ENCODE data around the gene OLA1.

The OLA1 gene

DNA sequence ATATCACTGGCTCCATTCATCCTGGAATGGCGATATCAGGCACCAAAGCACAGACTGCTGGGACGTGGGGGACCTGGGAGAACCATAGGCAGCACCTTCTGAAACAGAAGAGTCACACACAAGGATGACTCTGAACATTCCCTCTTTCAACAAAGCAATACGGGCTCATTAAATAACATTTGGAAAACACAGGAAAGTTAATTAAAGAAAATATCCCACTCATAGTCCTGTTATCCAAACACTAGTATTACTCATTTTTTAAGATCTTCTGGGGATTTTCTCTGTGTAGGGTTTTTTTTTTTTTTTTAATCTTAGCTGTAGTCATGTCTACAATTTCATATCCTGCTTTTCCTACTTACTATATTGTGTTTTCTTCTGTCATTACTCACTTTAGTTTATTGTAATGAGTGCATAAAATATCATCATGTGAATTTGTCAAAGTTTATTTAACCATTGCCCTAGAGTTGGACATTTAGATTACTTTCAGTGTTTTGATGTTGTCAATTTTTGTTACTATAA lies 213.2 kb downstream of the OLA1 start:
- DNase-seq (ENCODE audit: low spot score) = no peak

DNA sequence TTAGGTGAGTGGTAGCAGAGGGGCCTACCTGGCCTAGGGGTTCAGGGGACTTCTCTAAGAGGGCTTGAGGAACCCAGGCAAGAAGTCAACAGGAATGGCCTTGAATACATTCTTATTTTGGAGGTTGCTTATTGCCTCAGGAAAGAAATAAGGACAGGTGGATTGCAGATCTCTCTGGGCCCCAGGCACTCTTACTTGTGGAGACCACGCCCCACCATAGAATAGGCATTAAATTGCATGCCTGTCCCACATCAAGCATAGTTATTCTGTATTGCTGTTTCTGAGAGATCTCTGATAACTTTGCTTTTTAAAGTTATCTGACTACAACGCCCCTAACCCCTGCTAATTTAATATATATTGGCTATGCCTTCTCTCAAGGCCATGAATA lies 215.2 kb downstream of the OLA1 start:
- DNase-seq (ENCODE audit: low spot score) = no peak

DNA sequence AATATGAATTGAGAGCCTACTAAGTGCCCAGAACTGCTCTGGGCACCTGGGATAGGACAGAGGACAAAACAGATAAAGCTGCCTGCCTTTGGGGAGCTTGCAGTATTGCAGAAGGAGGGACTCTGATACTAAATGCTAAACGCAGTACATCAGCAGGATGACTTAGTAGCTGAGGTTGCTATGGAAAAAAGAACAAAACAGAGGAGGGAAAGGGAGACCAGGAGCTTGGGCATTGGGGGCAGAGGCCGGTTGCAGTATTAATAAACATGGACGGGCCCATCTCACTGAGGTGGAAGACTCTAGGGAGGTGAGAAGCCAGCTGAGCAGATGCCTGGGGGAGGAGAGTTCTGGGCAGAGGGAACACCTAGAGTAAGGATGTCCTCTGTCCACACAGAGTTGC lies 217.1 kb downstream of the OLA1 start:
- DNase-seq (ENCODE audit: low spot score) = no peak

DNA sequence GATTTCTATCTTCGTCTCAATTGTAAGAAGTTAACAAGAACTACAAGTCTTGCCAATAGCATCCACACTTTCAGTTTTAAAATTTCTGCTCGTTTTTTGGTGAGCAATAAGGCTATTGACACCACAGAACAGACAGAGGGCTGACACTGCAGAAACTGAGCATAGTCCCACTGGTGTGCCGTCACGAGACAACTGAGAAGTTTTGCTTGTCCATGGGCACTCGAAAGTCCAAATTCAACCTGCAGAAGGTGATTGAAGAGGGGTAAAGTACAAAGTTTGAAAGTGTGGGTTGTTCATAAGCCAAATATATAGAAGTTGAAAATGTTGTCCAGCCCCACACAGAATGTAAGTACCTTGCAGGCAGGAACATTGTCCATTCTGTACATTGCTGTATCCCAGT lies 219.4 kb downstream of the OLA1 start:
- no peak for DNase-seq (ENCODE audit: low spot score)

DNA sequence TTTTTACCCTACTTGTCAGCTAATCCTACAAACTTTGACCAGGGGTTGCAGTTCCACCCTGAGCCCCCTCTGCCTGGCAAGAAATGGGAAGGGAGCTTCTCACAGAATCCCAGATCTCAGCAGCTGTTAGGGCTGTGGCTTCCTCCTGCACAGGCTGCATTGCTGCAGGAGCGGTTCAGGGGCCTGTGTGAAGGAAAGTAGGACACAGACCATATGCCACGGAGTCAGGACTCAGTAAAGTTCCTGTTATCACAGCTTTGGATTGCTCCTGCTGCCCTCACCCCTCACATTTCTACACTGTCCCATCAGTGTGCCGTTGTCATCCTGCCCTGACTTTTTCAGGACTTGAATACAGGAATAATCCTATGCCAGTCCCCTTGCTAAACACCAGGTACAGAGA lies 220.4 kb downstream of the OLA1 start:
- no peak for DNase-seq (ENCODE audit: low spot score)

DNA sequence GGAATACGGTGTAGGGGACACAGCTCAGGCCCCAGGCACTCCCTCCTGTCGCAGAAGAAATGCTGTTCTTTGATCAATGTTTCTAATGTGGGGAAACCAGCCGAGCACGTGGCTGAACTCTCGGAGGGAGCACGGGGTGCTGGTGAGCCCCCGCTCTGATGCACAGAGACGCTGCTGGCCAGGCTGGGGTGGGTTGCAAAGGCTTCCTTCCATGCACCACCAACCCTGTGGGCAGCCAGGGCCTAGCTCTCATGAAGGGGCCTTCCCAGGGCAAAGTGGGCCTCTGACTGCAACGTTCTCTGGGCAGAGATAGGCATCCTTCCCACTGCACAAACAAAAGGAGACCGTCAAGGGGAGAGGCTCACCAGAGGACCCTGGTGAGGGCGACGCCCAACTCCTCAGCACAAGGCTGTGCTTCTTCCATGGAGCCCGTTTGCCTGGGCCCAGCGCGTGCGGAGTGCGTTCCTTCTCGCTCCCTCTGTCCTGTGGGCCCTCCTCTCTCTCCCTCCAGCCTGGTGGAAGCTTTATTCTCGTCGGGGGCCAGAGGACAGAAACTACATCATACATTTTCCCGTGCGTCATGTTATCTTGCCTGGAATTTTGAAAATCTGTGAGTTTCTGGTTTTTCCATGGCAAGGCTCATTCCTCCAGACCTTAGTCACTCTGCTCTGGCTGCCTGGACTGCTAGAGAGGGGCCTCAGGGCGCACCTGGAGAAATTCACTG lies 222.0 kb downstream of the OLA1 start:
- no peak for DNase-seq (ENCODE audit: low spot score)

DNA sequence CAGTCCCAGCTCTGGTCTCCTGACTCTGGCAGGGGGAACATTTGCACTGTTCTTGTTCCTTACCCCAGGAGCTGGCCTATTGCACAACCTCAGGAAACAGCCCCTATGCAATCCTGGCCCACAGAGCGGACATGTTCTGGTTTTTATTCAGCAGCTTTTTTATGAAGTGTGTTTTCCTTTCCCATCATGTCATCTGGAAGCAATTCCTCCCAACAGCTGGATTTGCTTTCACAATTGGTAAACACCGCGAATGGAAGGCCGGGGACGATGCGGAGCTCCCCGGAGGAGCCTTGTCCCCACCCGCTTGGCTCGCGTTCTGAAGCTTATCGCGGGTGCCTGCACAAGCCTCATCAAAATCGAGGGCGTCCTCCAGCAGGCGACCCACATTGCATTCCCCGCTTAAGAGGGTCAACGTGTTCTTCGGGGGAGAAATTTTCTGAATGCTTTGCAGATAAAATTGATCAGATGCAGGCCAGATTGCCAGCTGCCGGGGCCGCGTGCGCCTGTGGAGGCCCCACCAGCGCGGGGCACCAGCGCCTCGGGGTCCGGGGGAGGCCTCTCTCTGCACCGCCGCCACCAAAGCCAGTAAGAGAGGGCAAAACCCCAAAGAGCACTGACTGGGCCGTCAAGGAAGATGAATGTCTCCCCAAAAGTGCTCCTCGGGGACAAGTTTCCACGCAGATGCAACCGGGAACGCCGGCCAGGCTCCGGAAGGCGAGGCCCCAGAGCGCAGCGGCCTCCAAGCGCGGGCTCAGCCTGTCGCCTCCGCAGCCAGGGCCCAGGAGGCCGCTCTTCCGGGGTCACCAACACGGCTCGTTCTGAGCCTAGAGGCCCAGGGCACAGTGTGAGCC lies 222.8 kb downstream of the OLA1 start:
- peak; percentile 53 for DNase-seq (ENCODE audit: low spot score)

DNA sequence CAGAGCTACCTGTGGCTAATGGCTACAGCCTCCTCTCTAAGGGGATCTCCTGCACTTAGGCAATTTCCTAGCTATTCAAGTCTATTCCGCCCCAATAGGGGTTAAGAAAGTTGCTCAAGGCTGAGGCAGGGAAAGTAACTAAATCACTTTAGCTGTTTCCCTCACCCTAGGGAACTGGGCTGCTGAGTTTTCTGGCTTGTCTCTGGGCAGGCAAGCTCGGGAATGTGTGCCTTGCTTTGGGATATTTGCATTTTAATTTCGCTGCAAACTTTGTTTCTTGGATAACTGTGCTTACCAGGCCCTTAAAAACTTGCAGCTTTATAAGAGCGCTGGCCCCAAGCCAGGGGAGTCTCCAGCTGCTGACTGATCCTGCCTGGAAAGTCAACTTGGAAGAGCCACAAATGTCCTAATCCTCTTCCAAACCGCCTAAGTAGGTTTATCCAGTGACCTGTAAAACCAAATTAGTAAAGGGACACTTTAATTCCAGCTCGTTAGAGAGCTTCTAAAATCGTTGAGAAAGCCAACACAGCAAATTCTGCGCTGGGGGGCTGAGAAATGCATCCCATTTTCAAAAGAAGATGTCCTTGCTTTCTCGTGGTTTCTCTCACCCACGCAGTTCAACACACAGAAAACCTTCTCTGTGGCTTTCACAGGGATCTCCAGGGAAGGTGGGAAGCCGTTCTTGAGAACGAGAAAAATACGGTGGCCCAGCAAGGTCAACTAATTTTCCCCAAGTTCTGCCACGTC lies 223.6 kb downstream of the OLA1 start:
- peak; percentile 38 for DNase-seq (ENCODE audit: low spot score)

DNA sequence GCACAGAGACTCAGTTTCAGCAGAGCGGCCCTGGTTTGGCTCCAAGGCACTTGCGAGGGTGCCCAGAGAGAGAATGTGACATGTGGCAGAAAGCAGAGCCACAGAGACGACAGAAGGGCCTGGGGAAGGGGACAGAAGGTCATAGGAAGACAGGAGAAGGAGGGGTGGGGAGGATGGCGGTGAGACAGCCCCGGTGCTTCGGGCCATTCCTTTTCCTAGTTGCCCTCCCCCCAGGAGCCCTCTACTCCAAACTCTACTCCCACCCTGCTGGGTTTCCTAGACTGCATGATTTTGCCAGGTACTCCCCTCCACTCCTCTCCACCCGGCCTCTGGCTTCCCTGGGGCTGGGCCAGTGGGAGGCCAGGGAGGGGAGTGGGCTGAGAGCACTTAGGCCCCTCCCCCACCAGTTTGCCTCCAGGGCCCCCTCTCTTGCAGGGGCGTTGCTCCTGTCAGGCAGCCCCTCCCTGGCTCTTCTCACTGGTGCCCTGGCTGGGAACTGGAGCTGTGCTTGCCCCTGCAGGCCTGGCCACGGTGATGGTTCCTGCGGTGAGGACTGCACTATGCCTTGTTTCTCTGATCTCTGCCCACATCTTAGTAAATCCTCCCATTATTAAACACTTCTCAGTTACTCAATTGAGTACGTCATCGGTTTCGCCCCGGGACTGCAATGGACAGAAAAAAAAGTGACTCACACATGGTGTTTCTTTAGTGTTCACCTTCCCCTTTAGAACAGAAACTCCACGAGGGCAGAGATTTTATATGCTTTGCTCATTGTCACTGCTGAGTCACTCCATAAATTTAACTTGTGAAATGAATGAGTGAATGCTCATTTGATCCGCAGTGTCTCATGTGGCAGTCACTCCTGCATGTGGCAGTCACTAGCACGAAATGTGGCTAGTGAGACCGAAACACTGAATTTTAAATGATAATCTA lies 224.5 kb downstream of the OLA1 start:
- DNase-seq (ENCODE audit: low spot score) = peak; percentile 43

Measured in pons (tissue), 1 donor.